ENCODE data around the gene CEP152.

CEP152 gene

GRCh38 chr15:48721061-48721810 lies 89.6 kb downstream of the CEP152 start:
- no peak for TF ChIP-seq CTCF (IDR thresholded peaks at IDR 0.05; ENCODE audit: extremely low read depth, missing control alignments)
- DNase-seq (ENCODE audit: low spot score), result no peak

GRCh38 chr15:48720646-48721045 lies 90.2 kb downstream of the CEP152 start:
- no peak for DNase-seq (ENCODE audit: low spot score)
- TF ChIP-seq CTCF (IDR thresholded peaks at IDR 0.05; ENCODE audit: extremely low read depth, missing control alignments), result no peak

GRCh38 chr15:48719668-48720067 lies 91.2 kb downstream of the CEP152 start:
- TF ChIP-seq CTCF (IDR thresholded peaks at IDR 0.05; ENCODE audit: extremely low read depth, missing control alignments), result no peak
- no peak for DNase-seq (ENCODE audit: low spot score)

- DNase-seq (ENCODE audit: low spot score), result no peak
Observed at GRCh38 chr15:48718646-48719045, 92.2 kb downstream of the CEP152 start.

GRCh38 chr15:48717458-48717857 lies 93.4 kb downstream of the CEP152 start:
- TF ChIP-seq CTCF (IDR thresholded peaks at IDR 0.05; ENCODE audit: extremely low read depth, missing control alignments), result no peak
- DNase-seq (ENCODE audit: low spot score), result no peak

More at GRCh38 chr15:48718646-48719045, 92.2 kb downstream of the CEP152 start:
- no peak for TF ChIP-seq CTCF (IDR thresholded peaks at IDR 0.05; ENCODE audit: extremely low read depth, missing control alignments)

- DNase-seq (ENCODE audit: low spot score), result no peak
- TF ChIP-seq CTCF (IDR thresholded peaks at IDR 0.05; ENCODE audit: extremely low read depth, missing control alignments), result no peak
Observed at GRCh38 chr15:48712546-48712945, 98.3 kb downstream of the CEP152 start.

GRCh38 chr15:48710952-48711495 lies 99.8 kb downstream of the CEP152 start:
- no peak for DNase-seq (ENCODE audit: low spot score)
- no peak for TF ChIP-seq CTCF (IDR thresholded peaks at IDR 0.05; ENCODE audit: extremely low read depth, missing control alignments)
